Osteoblast (primary cell): ENCODE data around the gene IL22RA2. TPM values are rescaled to one million over a fixed set of nuclear protein-coding genes. Genes with fewer than 3 reads are reported as not detected.

Experiments used
- DNase-seq: peaks from one replicate; pipeline ENCODE4 v3.0.0; 2011; ENCODE audit warnings: low spot score, mixed read lengths; ENCODE audit not compliant: insufficient read length; ENCODE audit errors: missing footprints
- H2AFZ ChIP-seq: 2 replicates; pipeline ENCODE4 v1.6.0; 2011; ENCODE audit warnings: mild to moderate bottlenecking, low read length
- H3K27ac ChIP-seq: 2 replicates; pipeline ENCODE4 v1.5.1; 2011; ENCODE audit warnings: mild to moderate bottlenecking, low read depth, low read length, moderate library complexity
- H3K27me3 ChIP-seq: 2 replicates; pipeline ENCODE4 v1.6.0; 2012; ENCODE audit warnings: mild to moderate bottlenecking, control low read depth, inconsistent platforms, low read length, moderate library complexity; ENCODE audit not compliant: insufficient read depth
- H3K36me3 ChIP-seq: 2 replicates; pipeline ENCODE4 v1.5.1; 2011; ENCODE audit warnings: mild to moderate bottlenecking, low read length, control low read depth, moderate library complexity; ENCODE audit not compliant: insufficient read depth
- H3K4me1 ChIP-seq: 2 replicates; pipeline ENCODE4 v1.5.1; 2011; ENCODE audit warnings: mild to moderate bottlenecking, low read length, control low read depth, moderate library complexity; ENCODE audit not compliant: insufficient read depth
- H3K4me2 ChIP-seq: 2 replicates; pipeline ENCODE4 v1.6.0; 2011; ENCODE audit warnings: mild to moderate bottlenecking, low read length; ENCODE audit not compliant: insufficient read depth
- H3K4me3 ChIP-seq: fragments of 200-600 bp; sonication (generic); 3 replicates; pipeline ENCODE4 v1.5.1; 2012; ENCODE audit warnings: mild to moderate bottlenecking, low read length, inconsistent platforms; ENCODE audit not compliant: insufficient read depth
- H3K79me2 ChIP-seq: 2 replicates; pipeline ENCODE4 v1.6.0; 2012; ENCODE audit warnings: mild to moderate bottlenecking, low read length, control low read depth, inconsistent platforms; ENCODE audit not compliant: insufficient read depth
- H3K9me3 ChIP-seq: 2 replicates; pipeline ENCODE4 v1.5.1; 2011; ENCODE audit warnings: low read depth, low read length, control low read depth
- H4K20me1 ChIP-seq: 2 replicates; pipeline ENCODE4 v1.6.0; 2012; ENCODE audit warnings: mild to moderate bottlenecking, low read length, control low read depth; ENCODE audit not compliant: insufficient read depth
- total RNA-seq: library from RNA; depleted of rRNA; stranded (reverse); fragments of >200 nt; gene quantifications from 2 replicates; pipeline ENCODE4 v1.2.3, GENCODE V29; 2012
- TF ChIP-seq, protein P1 (sequence below): IDR thresholded peaks from 2 replicates; pipeline ENCODE4 v1.5.1; 2011; ENCODE audit warnings: mild to moderate bottlenecking, low read depth, low read length, moderate library complexity; ENCODE audit errors: extremely low read depth

The IL22RA2 gene
- total RNA-seq, 1 donor = not detected

DNA sequence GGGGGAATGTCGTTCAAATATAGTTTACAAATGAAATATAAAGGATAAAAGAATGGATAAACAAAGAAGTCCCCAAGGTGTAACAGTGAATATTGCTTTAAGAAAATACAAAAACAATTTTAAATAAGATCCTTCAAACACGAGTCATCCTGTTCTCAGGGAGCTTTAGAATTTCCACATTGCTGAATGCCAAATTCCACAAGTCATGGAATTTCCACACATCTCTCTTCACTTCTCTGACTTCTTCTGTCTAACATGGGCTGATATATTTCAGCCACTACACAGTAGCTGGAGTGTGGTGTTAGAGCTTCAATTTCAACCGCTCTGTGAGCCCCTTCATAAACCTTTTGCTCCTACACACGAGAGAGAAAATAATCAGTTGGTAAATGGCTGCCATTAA lies 28.0 kb downstream of the IL22RA2 start:
- TF ChIP-seq, protein P1, sequence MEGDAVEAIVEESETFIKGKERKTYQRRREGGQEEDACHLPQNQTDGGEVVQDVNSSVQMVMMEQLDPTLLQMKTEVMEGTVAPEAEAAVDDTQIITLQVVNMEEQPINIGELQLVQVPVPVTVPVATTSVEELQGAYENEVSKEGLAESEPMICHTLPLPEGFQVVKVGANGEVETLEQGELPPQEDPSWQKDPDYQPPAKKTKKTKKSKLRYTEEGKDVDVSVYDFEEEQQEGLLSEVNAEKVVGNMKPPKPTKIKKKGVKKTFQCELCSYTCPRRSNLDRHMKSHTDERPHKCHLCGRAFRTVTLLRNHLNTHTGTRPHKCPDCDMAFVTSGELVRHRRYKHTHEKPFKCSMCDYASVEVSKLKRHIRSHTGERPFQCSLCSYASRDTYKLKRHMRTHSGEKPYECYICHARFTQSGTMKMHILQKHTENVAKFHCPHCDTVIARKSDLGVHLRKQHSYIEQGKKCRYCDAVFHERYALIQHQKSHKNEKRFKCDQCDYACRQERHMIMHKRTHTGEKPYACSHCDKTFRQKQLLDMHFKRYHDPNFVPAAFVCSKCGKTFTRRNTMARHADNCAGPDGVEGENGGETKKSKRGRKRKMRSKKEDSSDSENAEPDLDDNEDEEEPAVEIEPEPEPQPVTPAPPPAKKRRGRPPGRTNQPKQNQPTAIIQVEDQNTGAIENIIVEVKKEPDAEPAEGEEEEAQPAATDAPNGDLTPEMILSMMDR = no peak
- Histone ChIP-seq H3K79me2 (no peaks in the 10 kb centered on the region), H3K36me3 (no peaks in the 10 kb centered on the region)

DNA sequence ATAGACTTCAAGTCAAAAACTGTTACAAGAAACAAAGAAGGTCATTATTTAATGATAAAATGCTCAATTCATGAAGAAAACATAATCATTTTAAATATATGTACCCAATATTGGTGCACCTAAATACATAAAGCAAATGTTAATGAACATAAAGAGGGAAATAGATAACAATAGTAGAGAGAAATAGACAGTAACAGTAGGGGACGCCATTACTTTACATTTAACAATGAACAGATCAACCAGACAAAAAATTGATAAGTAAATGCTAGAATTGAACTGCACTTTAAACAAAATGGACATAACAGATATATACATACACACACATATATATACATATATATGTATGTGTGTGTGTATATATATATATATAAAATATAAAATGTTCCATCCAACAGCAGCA lies 37.4 kb downstream of the IL22RA2 start:
- no peaks in the 10 kb centered on the region for H4K20me1 ChIP-seq
- H3K4me3 ChIP-seq = no peak overlapping the region
- H3K27me3 ChIP-seq = peaks cover 3% of the 10 kb centered on the region
- H3K4me1 ChIP-seq = no peaks in the 10 kb centered on the region
- TF ChIP-seq, protein P1 = peak; percentile 48
- no peak overlapping the region for H2AFZ ChIP-seq
- H3K9me3 ChIP-seq = no peaks in the 10 kb centered on the region
- H3K36me3 ChIP-seq = no peaks in the 10 kb centered on the region
- no peak overlapping the region for H3K27ac ChIP-seq
- H3K79me2 ChIP-seq = no peaks in the 10 kb centered on the region
- H3K4me2 ChIP-seq = no peak overlapping the region
- no peak for DNase-seq

More for the DNA sequence above, 28.0 kb downstream of the IL22RA2 start:
- H3K4me2 ChIP-seq = no peak overlapping the region
- no peak overlapping the region for H2AFZ ChIP-seq
- H3K27ac ChIP-seq = no peak overlapping the region
- H3K4me1 ChIP-seq = peaks cover 3% of the 10 kb centered on the region
- no peaks in the 10 kb centered on the region for H3K9me3 ChIP-seq
- DNase-seq = no peak
- peaks cover 3% of the 10 kb centered on the region for H3K27me3 ChIP-seq
- no peaks in the 10 kb centered on the region for H4K20me1 ChIP-seq
- H3K4me3 ChIP-seq = no peak overlapping the region

DNA sequence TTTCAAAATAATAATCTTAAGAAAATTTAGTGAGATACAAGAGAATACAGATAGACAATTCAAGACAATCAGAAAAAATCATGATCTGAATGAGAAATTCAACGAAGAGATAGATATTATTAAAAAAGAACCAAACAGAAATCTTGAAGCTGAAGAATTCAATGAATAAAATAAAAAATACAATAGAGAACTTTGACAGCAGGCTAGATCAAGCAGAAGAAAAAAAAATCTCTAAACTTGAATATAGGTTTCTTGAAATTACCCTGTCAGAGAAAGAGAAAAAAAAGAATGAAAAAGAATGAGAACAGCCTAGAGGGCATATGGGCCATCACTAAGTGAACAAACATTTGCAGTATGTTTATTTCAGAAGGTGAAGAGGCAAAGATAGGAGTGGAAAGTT lies 39.0 kb downstream of the IL22RA2 start:
- Histone ChIP-seq H3K4me1 (no peaks in the 10 kb centered on the region), H3K27me3 (peaks cover 3% of the 10 kb centered on the region), H3K4me3 (no peak overlapping the region), H3K9me3 (no peaks in the 10 kb centered on the region), H3K79me2 (no peaks in the 10 kb centered on the region), H3K27ac (no peak overlapping the region), H2AFZ (no peak overlapping the region), H3K4me2 (no peak overlapping the region), H3K36me3 (no peaks in the 10 kb centered on the region), H4K20me1 (no peaks in the 10 kb centered on the region)
- no peak for DNase-seq
- TF ChIP-seq, protein P1 = no peak

DNA sequence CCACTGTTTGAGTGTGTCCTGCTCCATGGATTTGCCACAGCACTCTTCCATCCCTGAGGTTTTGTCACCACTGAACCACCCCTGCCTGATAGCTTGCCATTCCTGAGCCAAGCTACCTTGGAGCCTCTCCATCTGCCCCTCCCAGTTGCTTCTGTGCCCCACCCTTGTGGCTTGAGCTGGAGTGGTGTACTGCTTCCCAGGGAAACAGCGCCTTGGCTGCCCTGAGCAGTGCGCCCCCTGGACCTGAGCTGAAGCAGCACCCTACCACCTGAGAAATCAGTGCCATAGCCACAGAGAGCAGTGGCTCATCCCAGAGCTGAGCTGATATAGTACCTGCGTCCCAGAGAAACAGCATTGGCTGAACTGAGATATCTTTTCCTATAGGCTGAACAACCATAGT lies 40.3 kb downstream of the IL22RA2 start:
- TF ChIP-seq, protein P1 = no peak
- no peak overlapping the region for H3K4me3 ChIP-seq
- peaks cover 3% of the 10 kb centered on the region for H3K27me3 ChIP-seq
- H3K4me1 ChIP-seq = no peaks in the 10 kb centered on the region
- H3K27ac ChIP-seq = no peak overlapping the region
- H3K4me2 ChIP-seq = no peak overlapping the region
- H4K20me1 ChIP-seq = no peaks in the 10 kb centered on the region
- H3K36me3 ChIP-seq = no peaks in the 10 kb centered on the region
- no peaks in the 10 kb centered on the region for H3K79me2 ChIP-seq
- no peaks in the 10 kb centered on the region for H3K9me3 ChIP-seq
- no peak overlapping the region for H2AFZ ChIP-seq
- DNase-seq = no peak
